ENCODE data around the gene LIN7A.

LIN7A gene

GRCh38 chr12:80761838-80762237 lies 175.9 kb downstream of the LIN7A start:
- no peak for DNase-seq (ENCODE audit: low read depth in 2 of 2, low spot score in 1 of 2)

- no peak for DNase-seq (ENCODE audit: low read depth in 2 of 2, low spot score in 1 of 2)
Measured at GRCh38 chr12:80756875-80757274, 180.9 kb downstream of the LIN7A start.

GRCh38 chr12:80754274-80754673 lies 183.5 kb downstream of the LIN7A start:
- DNase-seq (ENCODE audit: low read depth in 2 of 2, low spot score in 1 of 2), result no peak

GRCh38 chr12:80752464-80752863 lies 185.3 kb downstream of the LIN7A start:
- DNase-seq (ENCODE audit: low read depth in 2 of 2, low spot score in 1 of 2), result no peak

- no peak for DNase-seq (ENCODE audit: low read depth in 2 of 2, low spot score in 1 of 2)
Measured at GRCh38 chr12:80749456-80749855, 188.3 kb downstream of the LIN7A start.

- no peak for DNase-seq (ENCODE audit: low read depth in 2 of 2, low spot score in 1 of 2)
Measured at GRCh38 chr12:80747800-80748199, 189.9 kb downstream of the LIN7A start.

GRCh38 chr12:80745851-80746505 lies 191.8 kb downstream of the LIN7A start:
- DNase-seq (ENCODE audit: low read depth in 2 of 2, low spot score in 1 of 2), result no peak
